Epithelial cell of esophagus (primary cell): Measurements from ENCODE around the gene EBF3.

ENCODE experiments used
- DNase-seq: peaks from one replicate; pipeline ENCODE4 v3.0.0; 2010; ENCODE audit warnings: low read depth
- H3K4me3 ChIP-seq: 2 replicates; pipeline ENCODE4 v1.5.1; 2011; ENCODE audit warnings: mild to moderate bottlenecking, low read length, control low read depth
- CTCF ChIP-seq: IDR thresholded peaks from 2 replicates; pipeline ENCODE4 v1.5.1; 2011; ENCODE audit warnings: low read depth, mild to moderate bottlenecking, low read length, control low read depth, inconsistent platforms; ENCODE audit not compliant: insufficient read depth; ENCODE audit errors: missing control alignments

EBF3 gene

GRCh38 chr10:129786216-129786615 lies 177.9 kb downstream of the EBF3 start:
- TF ChIP-seq CTCF, result no peak
- H3K4me3 ChIP-seq, result no peak overlapping the region
- no peak for DNase-seq

GRCh38 chr10:129785536-129785981 lies 178.5 kb downstream of the EBF3 start:
- DNase-seq, result no peak
- TF ChIP-seq CTCF, result no peak
- no peak overlapping the region for H3K4me3 ChIP-seq
